Calu3 (cell line): ENCODE results near the gene FOXO3. TPM values are rescaled to one million over a fixed set of nuclear protein-coding genes. Genes with fewer than 3 reads are reported as not detected.

Experiments
- BruUV-seq: library from RNA; stranded (reverse); fragments of 400-500 nt; replicated peaks from 2 replicates; lab custom pipeline; 2021; lab: Mats Ljungman, UMichigan
- CTCF ChIA-PET: fragments of 300-600 bp; sonication (Branson Sonifier 250); formaldehyde crosslinking; loops from one replicate; lab custom pipeline; 2022; ENCODE audit warnings: antibody characterized with exemption; lab: Charles Lee
- DNase-seq: peaks from one replicate; pipeline ENCODE4 v3.0.0; 2022
- H3K27ac Mint-ChIP-seq: one replicate; pipeline ENCODE4 v1.8.0; 2022; ENCODE audit warnings: mixed read lengths; ENCODE audit not compliant: unreplicated experiment
- H3K27me3 Mint-ChIP-seq: one replicate; pipeline ENCODE4 v1.8.0; 2022; ENCODE audit warnings: mixed read lengths; ENCODE audit not compliant: unreplicated experiment
- H3K36me3 Mint-ChIP-seq: one replicate; pipeline ENCODE4 v1.8.0; 2022; ENCODE audit warnings: mild to moderate bottlenecking, moderate library complexity, mixed read lengths; ENCODE audit not compliant: insufficient read depth, unreplicated experiment
- H3K4me1 Mint-ChIP-seq: one replicate; pipeline ENCODE4 v1.8.0; 2022; ENCODE audit warnings: mild to moderate bottlenecking, low read depth, mixed read lengths; ENCODE audit not compliant: unreplicated experiment
- H3K4me3 Mint-ChIP-seq: one replicate; pipeline ENCODE4 v1.8.0; 2022; ENCODE audit warnings: mild to moderate bottlenecking, low read depth, moderate library complexity, mixed read lengths; ENCODE audit not compliant: unreplicated experiment
- H3K9me3 Mint-ChIP-seq: one replicate; pipeline ENCODE4 v1.8.0; 2022; ENCODE audit warnings: low read depth, mixed read lengths; ENCODE audit not compliant: unreplicated experiment
- intact Hi-C: fragments of 100-400 bp; cut with micrococcal nuclease; formaldehyde crosslinking; loops from one replicate; pipeline ENCODE4 v1.10.0; 2022; ENCODE audit not compliant: unreplicated experiment
- total RNA-seq: library from RNA; stranded (reverse); gene quantifications from 2 replicates; pipeline ENCODE4 v1.2.3, GENCODE V29; 2022
- TF ChIP-seq, protein P1 (sequence below): fragments of 200-600 bp; IDR thresholded peaks from one replicate; pipeline ENCODE4 v1.8.0; 2022; ENCODE audit warnings: antibody characterized with exemption; ENCODE audit not compliant: unreplicated experiment

The FOXO3 gene
- total RNA-seq, 1 experiment from 2014 or later = 45.5 TPM

- H3K27me3 Mint-ChIP-seq = no peaks in the 10 kb centered on the region
- no peak for DNase-seq
- no peak overlapping the region for H3K4me3 Mint-ChIP-seq
- peaks cover 11% of the 10 kb centered on the region for H3K36me3 Mint-ChIP-seq
- CTCF ChIA-PET = interaction anchor here (1.0 to 1.4 kb wide), 2 partner anchors 11 to 15 kb away, joined by 4 to 5 read pairs; no protein-coding TSS in a partner anchor
- BruUV-seq = no TSS peak
- H3K4me1 Mint-ChIP-seq = peaks cover 67% of the 10 kb centered on the region
- H3K9me3 Mint-ChIP-seq = no peaks in the 10 kb centered on the region
- TF ChIP-seq, protein P1, sequence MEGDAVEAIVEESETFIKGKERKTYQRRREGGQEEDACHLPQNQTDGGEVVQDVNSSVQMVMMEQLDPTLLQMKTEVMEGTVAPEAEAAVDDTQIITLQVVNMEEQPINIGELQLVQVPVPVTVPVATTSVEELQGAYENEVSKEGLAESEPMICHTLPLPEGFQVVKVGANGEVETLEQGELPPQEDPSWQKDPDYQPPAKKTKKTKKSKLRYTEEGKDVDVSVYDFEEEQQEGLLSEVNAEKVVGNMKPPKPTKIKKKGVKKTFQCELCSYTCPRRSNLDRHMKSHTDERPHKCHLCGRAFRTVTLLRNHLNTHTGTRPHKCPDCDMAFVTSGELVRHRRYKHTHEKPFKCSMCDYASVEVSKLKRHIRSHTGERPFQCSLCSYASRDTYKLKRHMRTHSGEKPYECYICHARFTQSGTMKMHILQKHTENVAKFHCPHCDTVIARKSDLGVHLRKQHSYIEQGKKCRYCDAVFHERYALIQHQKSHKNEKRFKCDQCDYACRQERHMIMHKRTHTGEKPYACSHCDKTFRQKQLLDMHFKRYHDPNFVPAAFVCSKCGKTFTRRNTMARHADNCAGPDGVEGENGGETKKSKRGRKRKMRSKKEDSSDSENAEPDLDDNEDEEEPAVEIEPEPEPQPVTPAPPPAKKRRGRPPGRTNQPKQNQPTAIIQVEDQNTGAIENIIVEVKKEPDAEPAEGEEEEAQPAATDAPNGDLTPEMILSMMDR = no peak
- intact Hi-C loops = no loop called here
- H3K27ac Mint-ChIP-seq = peak overlapping the region; percentile 34
Measured at GRCh38 chr6:108578595-108579327, 18.0 kb downstream of the FOXO3 start.

DNA sequence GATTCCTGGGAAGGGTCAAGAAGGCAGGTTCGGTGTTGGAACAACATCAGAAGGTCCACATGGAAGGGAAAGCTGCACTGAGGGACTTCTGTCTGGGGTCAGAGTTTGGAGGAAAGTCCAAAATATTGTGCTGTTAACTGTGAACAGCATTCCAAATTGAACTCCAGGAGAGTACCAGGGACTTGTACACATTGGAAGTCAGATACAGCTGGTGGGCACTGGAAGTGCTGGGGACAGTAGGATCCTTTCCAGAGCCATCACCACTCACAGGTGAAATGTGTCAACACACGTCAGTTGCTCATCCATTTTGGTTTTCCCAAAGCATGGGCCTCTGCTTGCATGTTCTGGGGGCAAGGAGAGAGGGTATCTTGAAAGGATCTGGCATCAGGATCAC lies 18.6 kb downstream of the FOXO3 start:
- Mint-ChIP-seq H3K27me3 (no peaks in the 10 kb centered on the region), H3K9me3 (no peaks in the 10 kb centered on the region), H3K36me3 (peaks cover 11% of the 10 kb centered on the region), H3K4me1 (peaks cover 61% of the 10 kb centered on the region), H3K4me3 (no peak overlapping the region), H3K27ac (no peak overlapping the region)
- TF ChIP-seq, protein P1 = no peak
- no peak for DNase-seq
- BruUV-seq = no TSS peak
- intact Hi-C loops = no loop called here
- CTCF ChIA-PET = interaction anchor here (1.4 kb wide), 1 partner anchor 10 kb away, joined by 5 read pairs; no protein-coding TSS in a partner anchor

DNA sequence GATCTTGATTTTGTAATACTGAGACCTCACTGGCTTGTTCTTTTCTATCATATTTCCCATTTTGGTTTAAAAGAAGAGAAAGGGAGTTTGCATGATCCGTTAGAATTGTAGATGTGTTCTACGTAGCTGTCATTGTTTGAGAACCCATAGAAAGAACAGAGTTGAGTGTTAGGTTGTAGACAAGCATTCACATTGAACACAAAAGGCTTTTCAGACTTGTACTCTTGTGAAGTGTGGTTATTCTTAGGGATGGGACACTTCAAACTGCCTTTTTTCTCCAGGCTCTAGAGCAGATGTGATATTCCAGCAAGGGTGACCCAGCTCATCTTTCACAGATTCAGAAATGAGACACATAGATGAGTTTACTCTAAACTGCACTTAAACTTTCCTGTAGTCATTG lies 19.9 kb downstream of the FOXO3 start:
- Mint-ChIP-seq H3K27me3 (no peaks in the 10 kb centered on the region), H3K4me3 (peak overlapping the region; percentile 33), H3K27ac (peak overlapping the region; percentile 31), H3K9me3 (no peaks in the 10 kb centered on the region), H3K4me1 (peaks cover 56% of the 10 kb centered on the region), H3K36me3 (peaks cover 6% of the 10 kb centered on the region)
- TF ChIP-seq, protein P1 = no peak
- CTCF ChIA-PET = interaction anchor here (1.4 kb wide), 1 partner anchor 9 kb away, joined by 5 read pairs; no protein-coding TSS in a partner anchor
- no TSS peak for BruUV-seq
- intact Hi-C loops = loop anchor here (5.0 kb wide), 1 partner anchor 202 kb away; no protein-coding TSS in a partner anchor
- DNase-seq = no peak

DNA sequence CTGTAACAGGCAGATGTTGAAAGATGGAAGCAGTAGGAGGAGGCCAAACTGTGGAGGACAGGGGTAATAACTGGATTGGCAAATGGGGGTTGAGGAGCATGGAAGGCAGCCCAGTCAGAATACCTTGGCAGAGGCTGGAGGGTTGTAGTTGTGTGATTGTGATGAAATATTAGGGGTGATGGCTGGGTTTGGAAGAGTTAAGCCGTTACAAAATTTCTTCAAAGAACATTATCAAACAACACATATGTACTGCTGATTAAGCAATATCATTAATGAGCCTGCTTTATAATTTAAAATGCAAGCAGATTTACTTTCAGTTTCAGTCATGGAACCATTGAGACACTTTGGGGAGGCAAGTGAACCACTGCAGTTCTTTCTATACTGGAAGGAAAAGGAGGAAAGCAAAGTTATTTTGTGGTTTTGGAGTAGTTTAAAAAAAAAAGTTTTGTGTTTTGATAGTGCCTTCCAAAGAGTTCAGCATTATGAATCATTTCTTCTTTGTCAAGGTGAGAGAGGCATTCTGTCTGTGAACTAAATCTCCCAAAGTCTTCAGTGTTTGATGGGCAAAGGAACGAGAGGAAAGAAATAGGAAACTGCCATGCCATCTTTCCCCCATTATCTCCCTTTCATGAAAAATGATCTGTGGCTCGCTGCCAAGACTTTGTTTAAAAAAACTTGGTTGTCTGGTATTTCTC lies 20.7 kb downstream of the FOXO3 start:
- TF ChIP-seq, protein P1 = no peak
- CTCF ChIA-PET = no interaction called here
- Mint-ChIP-seq H3K36me3 (peaks cover 6% of the 10 kb centered on the region), H3K4me1 (peaks cover 62% of the 10 kb centered on the region), H3K4me3 (peak overlapping the region; percentile 33), H3K27ac (peak overlapping the region; percentile 31), H3K27me3 (no peaks in the 10 kb centered on the region), H3K9me3 (no peaks in the 10 kb centered on the region)
- no TSS peak for BruUV-seq
- DNase-seq = no peak
- intact Hi-C loops = loop anchor here (5.0 kb wide), 1 partner anchor 201 kb away; no protein-coding TSS in a partner anchor
